Measurements from ENCODE around the gene CHN2.

GRCh38 chr7:29146888-29147609 is 47.5 kb upstream of the CHN2 start:
- TF ChIP-seq ESRRG (CRISPR knock-in tag; IDR thresholded peaks at IDR 0.05) (no peak), ZNF8 (CRISPR knock-in tag; IDR thresholded peaks at IDR 0.05) (no peak), ZNF70 (CRISPR knock-in tag; IDR thresholded peaks at IDR 0.05) (no peak)
- TF ChIP-seq, protein P1, sequence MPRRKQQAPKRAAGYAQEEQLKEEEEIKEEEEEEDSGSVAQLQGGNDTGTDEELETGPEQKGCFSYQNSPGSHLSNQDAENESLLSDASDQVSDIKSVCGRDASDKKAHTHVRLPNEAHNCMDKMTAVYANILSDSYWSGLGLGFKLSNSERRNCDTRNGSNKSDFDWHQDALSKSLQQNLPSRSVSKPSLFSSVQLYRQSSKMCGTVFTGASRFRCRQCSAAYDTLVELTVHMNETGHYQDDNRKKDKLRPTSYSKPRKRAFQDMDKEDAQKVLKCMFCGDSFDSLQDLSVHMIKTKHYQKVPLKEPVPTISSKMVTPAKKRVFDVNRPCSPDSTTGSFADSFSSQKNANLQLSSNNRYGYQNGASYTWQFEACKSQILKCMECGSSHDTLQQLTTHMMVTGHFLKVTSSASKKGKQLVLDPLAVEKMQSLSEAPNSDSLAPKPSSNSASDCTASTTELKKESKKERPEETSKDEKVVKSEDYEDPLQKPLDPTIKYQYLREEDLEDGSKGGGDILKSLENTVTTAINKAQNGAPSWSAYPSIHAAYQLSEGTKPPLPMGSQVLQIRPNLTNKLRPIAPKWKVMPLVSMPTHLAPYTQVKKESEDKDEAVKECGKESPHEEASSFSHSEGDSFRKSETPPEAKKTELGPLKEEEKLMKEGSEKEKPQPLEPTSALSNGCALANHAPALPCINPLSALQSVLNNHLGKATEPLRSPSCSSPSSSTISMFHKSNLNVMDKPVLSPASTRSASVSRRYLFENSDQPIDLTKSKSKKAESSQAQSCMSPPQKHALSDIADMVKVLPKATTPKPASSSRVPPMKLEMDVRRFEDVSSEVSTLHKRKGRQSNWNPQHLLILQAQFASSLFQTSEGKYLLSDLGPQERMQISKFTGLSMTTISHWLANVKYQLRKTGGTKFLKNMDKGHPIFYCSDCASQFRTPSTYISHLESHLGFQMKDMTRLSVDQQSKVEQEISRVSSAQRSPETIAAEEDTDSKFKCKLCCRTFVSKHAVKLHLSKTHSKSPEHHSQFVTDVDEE (CRISPR knock-in tag; IDR thresholded peaks at IDR 0.05): no peak

All from SK-N-SH treated with all-trans-retinoic acid at 6 μM for 48 hours (cell line).